ENCODE measurements around the gene SMYD5.
"Not testable (repeated sequence)": the region's sequence is repeated elsewhere in the genome, so short reads cannot be mapped to it uniquely, and the experiment has no call there.

Gene SMYD5

GRCh38 chr2:73260338-73260984 lies 46.4 kb downstream of the SMYD5 start:
- DNase-seq (ENCODE audit: low read depth), result no peak

- no peak for DNase-seq (ENCODE audit: low read depth)
Observed at GRCh38 chr2:73262108-73262651, 48.1 kb downstream of the SMYD5 start.

- not testable (repeated sequence) for DNase-seq (ENCODE audit: low read depth)
Observed at GRCh38 chr2:73262691-73263429, 48.8 kb downstream of the SMYD5 start.

GRCh38 chr2:73263540-73264331 lies 49.7 kb downstream of the SMYD5 start:
- no peak for DNase-seq (ENCODE audit: low read depth)

- DNase-seq (ENCODE audit: low read depth), result no peak
Observed at GRCh38 chr2:73264332-73264606, 50.2 kb downstream of the SMYD5 start.

GRCh38 chr2:73264783-73265182 lies 50.7 kb downstream of the SMYD5 start:
- DNase-seq (ENCODE audit: low read depth), result no peak

- DNase-seq (ENCODE audit: low read depth), result no peak
Observed at GRCh38 chr2:73265298-73266060, 51.4 kb downstream of the SMYD5 start.

GRCh38 chr2:73266061-73266901 lies 52.2 kb downstream of the SMYD5 start:
- no peak for DNase-seq (ENCODE audit: low read depth)

- no peak for DNase-seq (ENCODE audit: low read depth)
Observed at GRCh38 chr2:73267008-73267407, 53.0 kb downstream of the SMYD5 start.

- no peak for DNase-seq (ENCODE audit: low read depth)
Observed at GRCh38 chr2:73268366-73268829, 54.4 kb downstream of the SMYD5 start.

- no peak for DNase-seq (ENCODE audit: low read depth)
Observed at GRCh38 chr2:73268830-73269685, 55.0 kb downstream of the SMYD5 start.

- no peak for DNase-seq (ENCODE audit: low read depth)
Observed at GRCh38 chr2:73269686-73270465, 55.8 kb downstream of the SMYD5 start.

- no peak for DNase-seq (ENCODE audit: low read depth)
Observed at GRCh38 chr2:73272270-73272669, 58.2 kb downstream of the SMYD5 start.
